AG04449 (cell line): ENCODE results near the gene SBNO2.

Source experiments
- CTCF ChIA-PET: fragments of 350-600 bp; formaldehyde crosslinking; extraction: SDS; loops from one replicate; lab custom pipeline; 2021; ENCODE audit warnings: antibody characterized with exemption; lab: Yijun Ruan, JAX
- POLR2A ChIA-PET: fragments of 400-600, 350-600 bp; formaldehyde crosslinking; extraction: SDS; loops from one replicate; lab custom pipeline; 2020; ENCODE audit warnings: antibody characterized with exemption, inconsistent platforms; lab: Yijun Ruan, JAX
- DNase-seq: peaks from one replicate; pipeline ENCODE4 v3.0.0-alpha.2; 2010; ENCODE audit warnings: low read depth, low spot score
- H3K4me3 ChIP-seq: 2 replicates; pipeline ENCODE4 v1.5.1; 2011; ENCODE audit warnings: low read depth, mild to moderate bottlenecking, control low read depth, low read length
- CTCF ChIP-seq: IDR thresholded peaks from one replicate; pipeline ENCODE4 v1.5.1; 2011; ENCODE audit warnings: mild to moderate bottlenecking, moderate library complexity, low read length, control low read depth, inconsistent platforms; ENCODE audit not compliant: insufficient read depth; ENCODE audit errors: missing control alignments

Gene SBNO2

DNA sequence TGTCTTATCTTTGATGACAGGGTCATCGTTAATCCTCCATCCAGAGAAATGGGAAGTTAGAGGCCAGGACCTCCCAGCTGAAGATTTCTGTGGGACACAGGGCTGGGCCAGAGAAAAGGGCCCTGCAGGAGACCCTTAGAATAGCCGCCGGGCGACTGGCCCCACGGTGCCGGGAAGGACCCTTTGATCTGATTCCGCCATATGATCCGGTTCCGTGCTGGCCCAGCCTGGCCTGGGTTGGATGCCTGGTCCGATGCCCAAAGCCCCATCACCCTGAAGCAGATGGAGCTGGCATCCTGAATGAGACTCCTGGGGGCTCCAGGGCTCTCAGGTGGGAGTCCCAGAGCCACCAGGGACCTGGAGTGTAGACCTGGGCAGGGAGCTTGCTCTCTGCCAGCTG is 25.5 kb upstream of the SBNO2 start:
- POLR2A ChIA-PET: no interaction called here
- DNase-seq: no peak
- H3K4me3 ChIP-seq: no peak overlapping the region
- no peak for TF ChIP-seq CTCF
- CTCF ChIA-PET: interaction anchor here (1.3 to 3.3 kb wide), 3 partner anchors 8 to 86 kb away, joined by 3 to 30 read pairs (median 4); no protein-coding TSS in a partner anchor

- ChIA-PET CTCF (interaction anchor here (1.3 kb wide), 2 partner anchors 54 to 76 kb away, joined by 3 to 4 read pairs; no protein-coding TSS in a partner anchor), POLR2A (no interaction called here)
- TF ChIP-seq CTCF: no peak
- no peak overlapping the region for H3K4me3 ChIP-seq
- no peak for DNase-seq
These were observed 15.4 kb upstream of the SBNO2 start for GRCh38 chr19:1189419-1189818.

DNA sequence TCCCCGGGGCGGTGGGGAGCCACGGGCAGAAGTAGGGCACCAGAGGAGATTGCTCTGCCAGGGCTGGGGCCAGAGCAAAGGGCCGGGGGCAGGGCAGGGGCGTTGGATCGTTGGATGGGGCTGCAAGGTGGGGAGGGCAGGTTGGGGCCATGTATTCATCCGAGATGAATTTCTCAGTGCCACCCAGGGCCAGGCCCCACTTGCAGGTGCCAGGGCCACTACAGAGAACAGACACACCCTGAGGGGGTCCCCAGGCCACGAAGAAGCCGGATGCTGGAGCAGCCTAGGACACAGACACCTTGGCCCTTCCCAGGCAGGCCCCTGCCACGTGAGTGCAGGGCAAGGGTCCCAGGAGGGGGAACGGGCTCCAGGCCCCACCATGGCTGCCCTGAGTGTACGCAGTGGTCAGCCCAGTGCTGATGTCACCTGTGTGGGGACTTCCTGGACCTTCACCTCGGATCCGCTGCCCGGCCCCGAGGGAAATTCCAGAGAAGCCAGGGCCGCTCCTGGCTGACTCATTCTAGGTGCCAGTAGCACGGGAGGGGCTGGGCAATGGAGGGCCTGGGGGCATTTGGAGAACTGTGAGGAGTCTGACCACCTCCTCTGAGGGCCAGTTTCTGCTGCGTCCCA is 9.6 kb upstream of the SBNO2 start:
- TF ChIP-seq CTCF: no peak
- POLR2A ChIA-PET: no interaction called here
- CTCF ChIA-PET: no interaction called here
- DNase-seq: no peak
- no peak overlapping the region for H3K4me3 ChIP-seq

GRCh38 chr19:1182727-1183126 is 8.7 kb upstream of the SBNO2 start:
- ChIA-PET POLR2A (no interaction called here), CTCF (interaction anchor here (0.6 to 2.0 kb wide), 3 partner anchors 9 to 413 kb away, joined by 3 to 6 read pairs (median 5); no protein-coding TSS in a partner anchor)
- no peak for DNase-seq
- TF ChIP-seq CTCF: no peak
- H3K4me3 ChIP-seq: no peak overlapping the region

GRCh38 chr19:1182068-1182467 is 8.0 kb upstream of the SBNO2 start:
- DNase-seq: no peak
- POLR2A ChIA-PET: interaction anchor here (0.6 kb wide), 1 partner anchor 52 kb away, joined by 3 read pairs; no protein-coding TSS in a partner anchor
- H3K4me3 ChIP-seq: no peak overlapping the region
- CTCF ChIA-PET: interaction anchor here (1.1 to 2.0 kb wide), 2 partner anchors 10 to 13 kb away, joined by 5 to 6 read pairs; no protein-coding TSS in a partner anchor
- TF ChIP-seq CTCF: no peak

GRCh38 chr19:1181606-1182005 is 7.5 kb upstream of the SBNO2 start:
- H3K4me3 ChIP-seq: no peak overlapping the region
- no peak for DNase-seq
- ChIA-PET CTCF (interaction anchor here (2.0 kb wide), 1 partner anchor 11 kb away, joined by 6 read pairs; no protein-coding TSS in a partner anchor), POLR2A (no interaction called here)
- no peak for TF ChIP-seq CTCF
